ENCODE data around the gene FAM184B.

The FAM184B gene

DNA sequence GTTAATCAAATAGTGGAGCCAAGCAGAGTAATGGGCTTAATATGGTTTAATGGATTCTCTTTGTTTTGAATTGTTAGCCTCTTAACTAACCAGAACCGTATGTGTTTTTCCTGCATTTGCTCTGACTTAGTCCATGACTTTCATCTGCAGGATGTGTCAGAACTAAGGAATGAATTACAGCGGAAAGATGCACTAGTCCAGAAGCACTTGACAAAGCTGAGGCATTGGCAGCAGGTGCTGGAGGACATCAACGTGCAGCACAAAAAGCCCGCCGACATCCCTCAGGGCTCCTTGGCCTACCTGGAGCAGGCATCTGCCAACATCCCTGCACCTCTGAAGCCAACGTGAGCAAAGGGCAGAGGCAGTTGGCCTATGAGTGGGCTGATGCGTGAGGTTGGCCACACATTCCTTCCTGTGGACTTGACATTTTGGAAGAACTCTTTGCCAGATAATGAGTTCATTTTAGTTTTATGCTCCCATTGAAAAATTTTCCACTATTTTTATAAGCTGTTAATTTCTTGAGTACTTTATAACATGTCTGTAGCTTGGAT lies 157.9 kb downstream of the FAM184B start (continued):
- TF ChIP-seq, protein P1, sequence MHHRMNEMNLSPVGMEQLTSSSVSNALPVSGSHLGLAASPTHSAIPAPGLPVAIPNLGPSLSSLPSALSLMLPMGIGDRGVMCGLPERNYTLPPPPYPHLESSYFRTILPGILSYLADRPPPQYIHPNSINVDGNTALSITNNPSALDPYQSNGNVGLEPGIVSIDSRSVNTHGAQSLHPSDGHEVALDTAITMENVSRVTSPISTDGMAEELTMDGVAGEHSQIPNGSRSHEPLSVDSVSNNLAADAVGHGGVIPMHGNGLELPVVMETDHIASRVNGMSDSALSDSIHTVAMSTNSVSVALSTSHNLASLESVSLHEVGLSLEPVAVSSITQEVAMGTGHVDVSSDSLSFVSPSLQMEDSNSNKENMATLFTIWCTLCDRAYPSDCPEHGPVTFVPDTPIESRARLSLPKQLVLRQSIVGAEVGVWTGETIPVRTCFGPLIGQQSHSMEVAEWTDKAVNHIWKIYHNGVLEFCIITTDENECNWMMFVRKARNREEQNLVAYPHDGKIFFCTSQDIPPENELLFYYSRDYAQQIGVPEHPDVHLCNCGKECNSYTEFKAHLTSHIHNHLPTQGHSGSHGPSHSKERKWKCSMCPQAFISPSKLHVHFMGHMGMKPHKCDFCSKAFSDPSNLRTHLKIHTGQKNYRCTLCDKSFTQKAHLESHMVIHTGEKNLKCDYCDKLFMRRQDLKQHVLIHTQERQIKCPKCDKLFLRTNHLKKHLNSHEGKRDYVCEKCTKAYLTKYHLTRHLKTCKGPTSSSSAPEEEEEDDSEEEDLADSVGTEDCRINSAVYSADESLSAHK (tag by site-specific recombination; IDR thresholded peaks at IDR 0.05), result no peak
- TF ChIP-seq FEZF1 (tag by site-specific recombination; IDR thresholded peaks at IDR 0.05) (no peak), ZFP37 (tag by site-specific recombination; IDR thresholded peaks at IDR 0.05) (no peak), ZNF211 (tag by site-specific recombination; IDR thresholded peaks at IDR 0.05; ENCODE audit: low read depth) (no peak), ZNF394 (tag by site-specific recombination; IDR thresholded peaks at IDR 0.05; ENCODE audit: borderline replicate concordance) (no peak)

DNA sequence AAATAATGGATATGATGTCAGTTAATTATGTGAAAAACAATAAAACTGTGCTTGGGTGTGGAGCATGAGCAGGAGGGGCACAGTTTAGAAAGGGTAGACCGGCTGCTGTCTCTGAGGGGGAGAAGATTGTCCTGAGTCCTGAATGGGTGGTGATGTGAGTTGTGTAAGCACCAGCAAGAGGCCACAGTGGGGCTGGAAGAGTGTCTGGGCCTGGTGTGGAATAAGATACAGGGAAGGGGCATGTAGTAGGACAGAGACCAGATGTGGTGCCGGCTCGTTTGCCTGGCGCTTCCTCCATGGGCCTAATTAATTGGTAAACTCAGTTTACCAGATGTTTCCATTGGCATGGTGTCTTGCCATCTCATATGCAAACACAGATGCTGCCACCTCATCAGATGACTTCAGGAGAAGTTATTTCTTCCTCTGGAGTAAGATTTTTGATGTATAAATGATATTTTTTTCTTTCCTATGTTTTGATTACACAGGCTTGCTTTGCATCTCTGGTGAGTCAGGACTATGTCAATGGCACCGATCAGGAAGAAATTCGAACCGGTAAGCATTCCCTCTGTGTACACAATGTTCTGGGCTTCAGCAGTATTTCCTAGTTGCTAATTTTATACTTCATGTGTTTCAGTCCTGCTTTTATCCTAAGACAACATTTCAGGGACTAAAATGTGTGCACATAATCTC lies 161.9 kb downstream of the FAM184B start:
- no peak for TF ChIP-seq KLF10 (tag by site-specific recombination; IDR thresholded peaks at IDR 0.05)
- TF ChIP-seq ZNF324 (tag by site-specific recombination; IDR thresholded peaks at IDR 0.05), result no peak
- TF ChIP-seq ZNF514 (tag by site-specific recombination; IDR thresholded peaks at IDR 0.05), result no peak
- TF ChIP-seq ZNF830 (tag by site-specific recombination; IDR thresholded peaks at IDR 0.05; ENCODE audit: low read depth), result no peak
- TF ChIP-seq ZNF510 (tag by site-specific recombination; IDR thresholded peaks at IDR 0.05; ENCODE audit: insufficient replicate concordance), result no peak
- TF ChIP-seq, protein P2, sequence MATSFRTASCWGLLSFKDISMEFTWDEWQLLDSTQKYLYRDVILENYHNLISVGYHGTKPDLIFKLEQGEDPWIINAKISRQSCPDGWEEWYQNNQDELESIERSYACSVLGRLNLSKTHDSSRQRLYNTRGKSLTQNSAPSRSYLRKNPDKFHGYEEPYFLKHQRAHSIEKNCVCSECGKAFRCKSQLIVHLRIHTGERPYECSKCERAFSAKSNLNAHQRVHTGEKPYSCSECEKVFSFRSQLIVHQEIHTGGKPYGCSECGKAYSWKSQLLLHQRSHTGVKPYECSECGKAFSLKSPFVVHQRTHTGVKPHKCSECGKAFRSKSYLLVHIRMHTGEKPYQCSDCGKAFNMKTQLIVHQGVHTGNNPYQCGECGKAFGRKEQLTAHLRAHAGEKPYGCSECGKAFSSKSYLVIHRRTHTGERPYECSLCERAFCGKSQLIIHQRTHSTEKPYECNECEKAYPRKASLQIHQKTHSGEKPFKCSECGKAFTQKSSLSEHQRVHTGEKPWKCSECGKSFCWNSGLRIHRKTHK (tag by site-specific recombination; IDR thresholded peaks at IDR 0.05), result no peak
- no peak for TF ChIP-seq SCRT2 (tag by site-specific recombination; IDR thresholded peaks at IDR 0.05)
- no peak for TF ChIP-seq ZNF76 (tag by site-specific recombination; IDR thresholded peaks at IDR 0.05; ENCODE audit: borderline replicate concordance, low read depth)
- TF ChIP-seq ZXDB (tag by site-specific recombination; IDR thresholded peaks at IDR 0.05), result no peak
- TF ChIP-seq ZNF791 (tag by site-specific recombination; IDR thresholded peaks at IDR 0.05), result no peak
- TF ChIP-seq, protein P3, sequence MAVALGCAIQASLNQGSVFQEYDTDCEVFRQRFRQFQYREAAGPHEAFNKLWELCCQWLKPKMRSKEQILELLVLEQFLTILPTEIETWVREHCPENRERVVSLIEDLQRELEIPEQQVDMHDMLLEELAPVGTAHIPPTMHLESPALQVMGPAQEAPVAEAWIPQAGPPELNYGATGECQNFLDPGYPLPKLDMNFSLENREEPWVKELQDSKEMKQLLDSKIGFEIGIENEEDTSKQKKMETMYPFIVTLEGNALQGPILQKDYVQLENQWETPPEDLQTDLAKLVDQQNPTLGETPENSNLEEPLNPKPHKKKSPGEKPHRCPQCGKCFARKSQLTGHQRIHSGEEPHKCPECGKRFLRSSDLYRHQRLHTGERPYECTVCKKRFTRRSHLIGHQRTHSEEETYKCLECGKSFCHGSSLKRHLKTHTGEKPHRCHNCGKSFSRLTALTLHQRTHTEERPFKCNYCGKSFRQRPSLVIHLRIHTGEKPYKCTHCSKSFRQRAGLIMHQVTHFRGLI (tag by site-specific recombination; IDR thresholded peaks at IDR 0.05), result no peak
- no peak for TF ChIP-seq KLF1 (tag by site-specific recombination; IDR thresholded peaks at IDR 0.05)
- TF ChIP-seq MZF1 (tag by site-specific recombination; IDR thresholded peaks at IDR 0.05; ENCODE audit: borderline replicate concordance), result no peak
- CTCF ChIA-PET, result interaction anchor here (0.6 kb wide), 1 partner anchor 157 kb away, joined by 3 read pairs; no protein-coding TSS in a partner anchor
- no peak overlapping the region for H3K27ac ChIP-seq (ENCODE audit: extremely low read depth, low read depth, low read length)
- no peaks in the 10 kb centered on the region for H3K9me3 ChIP-seq (ENCODE audit: control insufficient read depth, insufficient read depth, low read depth, low read length)
- H3K4me1 ChIP-seq (ENCODE audit: control insufficient read depth, insufficient read depth, low read length), result no peaks in the 10 kb centered on the region
- H3K4me3 ChIP-seq (ENCODE audit: low read depth, low read length), result no peak overlapping the region
- H3K36me3 ChIP-seq (ENCODE audit: control insufficient read depth in 2 of 2, insufficient read depth in 1 of 2, low read length in 2 of 2), result peaks cover 22 to 82% of the 10 kb centered on the region in 2 experiments
- POLR2A ChIA-PET, result no interaction called here
